Neural cell (in vitro differentiated cells): ENCODE data around the gene DCX.

Experiments
- EZH2 ChIP-seq: fragments of 200-600, 300-800 bp; shearing (Covaris generic), sonication (generic); IDR thresholded peaks from 2 replicates; pipeline ENCODE4 v1.6.1; 2014; ENCODE audit warnings: antibody characterized with exemption, low read length, borderline replicate concordance, mild to moderate bottlenecking; ENCODE audit not compliant: insufficient read depth, poor library complexity, severe bottlenecking
- REST ChIP-seq: IDR thresholded peaks from 2 replicates; pipeline ENCODE4 v1.6.1; 2012; ENCODE audit warnings: borderline replicate concordance

- no peak for TF ChIP-seq REST
- TF ChIP-seq EZH2, result no peak
Measured at GRCh38 chrX:111338095-111338698, 73.8 kb downstream of the DCX start.
